Caco-2 (cell line): ENCODE results near the gene PLCG1. TPM values are rescaled to one million over a fixed set of nuclear protein-coding genes. Genes with fewer than 3 reads are reported as not detected.

Experiments
- BruUV-seq: library from RNA; stranded (reverse); fragments of 400-500 nt; replicated peaks from 2 replicates; lab custom pipeline; 2021; lab: Mats Ljungman, UMichigan
- CTCF ChIA-PET: fragments of 300-600 bp; sonication (Branson Sonifier 250); formaldehyde crosslinking; loops from one replicate; lab custom pipeline; 2022; ENCODE audit warnings: antibody characterized with exemption; lab: Charles Lee
- POLR2A ChIA-PET: fragments of 300-600 bp; sonication (Branson Sonifier 250); formaldehyde crosslinking; loops from one replicate; lab custom pipeline; 2022; ENCODE audit warnings: antibody characterized with exemption; lab: Charles Lee
- DNase-seq, 2 experiments: peaks; one replicate each; pipeline versions ENCODE4 v3.0.0 to v3.0.0-alpha.2; 2020 to 2022
- H3K27me3 ChIP-seq: replicated peaks from 2 replicates; pipeline ENCODE4 v1.6.0; 2011; ENCODE audit warnings: low read length; ENCODE audit not compliant: control insufficient read depth, insufficient read depth
- H3K36me3 ChIP-seq: 2 replicates; pipeline ENCODE4 v1.5.1; 2011; ENCODE audit warnings: low read length; ENCODE audit not compliant: control insufficient read depth, insufficient read depth
- H3K4me1 ChIP-seq: fragments of 250-450 bp; sonication (Bioruptor Pico); 2 replicates; pipeline ENCODE4 v1.5.1; 2020; ENCODE audit warnings: mild to moderate bottlenecking
- H3K4me3 ChIP-seq: 2 replicates; pipeline ENCODE4 v1.5.1; 2011; ENCODE audit warnings: low read depth, mild to moderate bottlenecking, control low read depth, low read length
- H3K9me3 ChIP-seq: fragments of 250-450 bp; sonication (Bioruptor Pico); 2 replicates; pipeline ENCODE4 v1.5.1; 2020; ENCODE audit warnings: mild to moderate bottlenecking, moderate library complexity
- H3K27ac Mint-ChIP-seq: one replicate; pipeline ENCODE4 v1.8.0; 2022; ENCODE audit warnings: mixed read lengths; ENCODE audit not compliant: unreplicated experiment
- H3K27me3 Mint-ChIP-seq: one replicate; pipeline ENCODE4 v1.8.0; 2022; ENCODE audit warnings: mixed read lengths; ENCODE audit not compliant: insufficient read depth, unreplicated experiment
- H3K36me3 Mint-ChIP-seq: one replicate; pipeline ENCODE4 v1.8.0; 2022; ENCODE audit warnings: mild to moderate bottlenecking, mixed read lengths; ENCODE audit not compliant: insufficient read depth, unreplicated experiment
- H3K4me1 Mint-ChIP-seq: one replicate; pipeline ENCODE4 v1.8.0; 2022; ENCODE audit warnings: low read depth, mixed read lengths; ENCODE audit not compliant: unreplicated experiment
- H3K4me3 Mint-ChIP-seq: one replicate; pipeline ENCODE4 v1.8.0; 2022; ENCODE audit warnings: mild to moderate bottlenecking, moderate library complexity, mixed read lengths; ENCODE audit not compliant: unreplicated experiment
- H3K9me3 Mint-ChIP-seq: one replicate; pipeline ENCODE4 v1.8.0; 2022; ENCODE audit warnings: mixed read lengths; ENCODE audit not compliant: unreplicated experiment
- intact Hi-C: fragments of 100-400 bp; cut with micrococcal nuclease; formaldehyde crosslinking; loops from one replicate; pipeline ENCODE4 v1.10.0; 2022; ENCODE audit not compliant: unreplicated experiment
- total RNA-seq: library from RNA; stranded (reverse); gene quantifications from 2 replicates; pipeline ENCODE4 v1.2.3, GENCODE V29; 2022
- TF ChIP-seq, protein P1 (sequence below), 2 experiments: fragments of 200-600 bp in 1 of 2; IDR thresholded peaks; 1 replicate in 1 of 2; 2 replicates in 1 of 2; pipeline versions ENCODE4 v1.5.1 to v1.8.0; 2011 to 2022; ENCODE audit warnings: antibody characterized with exemption in 1 of 2, control low read depth in 1 of 2, inconsistent platforms in 1 of 2, low read depth in 1 of 2, low read length in 1 of 2, mild to moderate bottlenecking in 1 of 2, moderate library complexity in 1 of 2; ENCODE audit not compliant: insufficient read depth in 1 of 2, severe bottlenecking in 1 of 2, unreplicated experiment in 1 of 2

PLCG1 gene
- total RNA-seq, 1 experiment from 2014 or later = 196 TPM

- ChIA-PET POLR2A (no interaction called here), CTCF (interaction anchor here (1.1 to 5.5 kb wide), 3 partner anchors 16 to 20 kb away, joined by 4 to 29 read pairs (median 5); no protein-coding TSS in a partner anchor)
- TF ChIP-seq, protein P1, sequence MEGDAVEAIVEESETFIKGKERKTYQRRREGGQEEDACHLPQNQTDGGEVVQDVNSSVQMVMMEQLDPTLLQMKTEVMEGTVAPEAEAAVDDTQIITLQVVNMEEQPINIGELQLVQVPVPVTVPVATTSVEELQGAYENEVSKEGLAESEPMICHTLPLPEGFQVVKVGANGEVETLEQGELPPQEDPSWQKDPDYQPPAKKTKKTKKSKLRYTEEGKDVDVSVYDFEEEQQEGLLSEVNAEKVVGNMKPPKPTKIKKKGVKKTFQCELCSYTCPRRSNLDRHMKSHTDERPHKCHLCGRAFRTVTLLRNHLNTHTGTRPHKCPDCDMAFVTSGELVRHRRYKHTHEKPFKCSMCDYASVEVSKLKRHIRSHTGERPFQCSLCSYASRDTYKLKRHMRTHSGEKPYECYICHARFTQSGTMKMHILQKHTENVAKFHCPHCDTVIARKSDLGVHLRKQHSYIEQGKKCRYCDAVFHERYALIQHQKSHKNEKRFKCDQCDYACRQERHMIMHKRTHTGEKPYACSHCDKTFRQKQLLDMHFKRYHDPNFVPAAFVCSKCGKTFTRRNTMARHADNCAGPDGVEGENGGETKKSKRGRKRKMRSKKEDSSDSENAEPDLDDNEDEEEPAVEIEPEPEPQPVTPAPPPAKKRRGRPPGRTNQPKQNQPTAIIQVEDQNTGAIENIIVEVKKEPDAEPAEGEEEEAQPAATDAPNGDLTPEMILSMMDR (IDR thresholded peaks at IDR 0.05; ENCODE audit: insufficient read depth in 1 of 2, low read depth in 1 of 2, low read length in 1 of 2, severe bottlenecking in 1 of 2, unreplicated experiment in 1 of 2) = no peak
- H3K4me1 Mint-ChIP-seq = peaks cover 30% of the 10 kb centered on the region
- no TSS peak for BruUV-seq
- no peak for DNase-seq
- no peak overlapping the region for H3K4me3 Mint-ChIP-seq
- no peaks in the 10 kb centered on the region for H3K9me3 ChIP-seq
- peaks cover 22% of the 10 kb centered on the region; the same call in 1 of the 2 replicates for H3K4me1 ChIP-seq
- H3K27ac Mint-ChIP-seq = no peak overlapping the region
- no peaks in the 10 kb centered on the region for H3K9me3 Mint-ChIP-seq
- peaks cover 25% of the 10 kb centered on the region for H3K36me3 Mint-ChIP-seq
- H3K4me3 ChIP-seq = no peak overlapping the region
- intact Hi-C loops = no loop called here
- H3K36me3 ChIP-seq = peaks cover 6% of the 10 kb centered on the region
- H3K27me3 ChIP-seq = no peaks in the 10 kb centered on the region
- no peaks in the 10 kb centered on the region for H3K27me3 Mint-ChIP-seq
These were observed 17.9 kb downstream of the PLCG1 start for GRCh38 chr20:41155261-41155660.

- Mint-ChIP-seq H3K4me1 (peaks cover 23% of the 10 kb centered on the region), H3K27me3 (no peaks in the 10 kb centered on the region), H3K9me3 (no peaks in the 10 kb centered on the region), H3K27ac (peak overlapping the region; percentile 68), H3K36me3 (peaks cover 36% of the 10 kb centered on the region), H3K4me3 (peak overlapping the region; percentile 5)
- intact Hi-C loops = no loop called here
- ChIA-PET POLR2A (no interaction called here), CTCF (interaction anchor here (0.8 to 5.5 kb wide), 7 partner anchors 11 to 183 kb away, joined by 3 to 29 read pairs (median 5); partner anchors contain the start of gene LPIN3)
- H3K4me3 ChIP-seq = no peak overlapping the region
- no peaks in the 10 kb centered on the region for H3K27me3 ChIP-seq
- TF ChIP-seq, protein P1 (IDR thresholded peaks at IDR 0.05; ENCODE audit: insufficient read depth in 1 of 2, low read depth in 1 of 2, low read length in 1 of 2, severe bottlenecking in 1 of 2, unreplicated experiment in 1 of 2) = no peak
- no TSS peak for BruUV-seq
- peaks cover 12% of the 10 kb centered on the region for H3K36me3 ChIP-seq
- H3K4me1 ChIP-seq = peaks cover 22% of the 10 kb centered on the region; the same call in 1 of the 2 replicates
- H3K9me3 ChIP-seq = no peaks in the 10 kb centered on the region
- no peak for DNase-seq
These were observed 20.8 kb downstream of the PLCG1 start for GRCh38 chr20:41158082-41158625.

- Histone ChIP-seq H3K4me3 (no peak overlapping the region), H3K36me3 (peaks cover 17% of the 10 kb centered on the region), H3K27me3 (no peaks in the 10 kb centered on the region), H3K4me1 (peaks cover 22% of the 10 kb centered on the region; the same call in 1 of the 2 replicates), H3K9me3 (no peaks in the 10 kb centered on the region)
- CTCF ChIA-PET = interaction anchor here (1.6 to 5.5 kb wide), 2 partner anchors 13 to 193 kb away, joined by 4 to 29 read pairs; no protein-coding TSS in a partner anchor
- Mint-ChIP-seq H3K4me3 (no peak overlapping the region), H3K4me1 (peaks cover 23% of the 10 kb centered on the region), H3K27me3 (no peaks in the 10 kb centered on the region), H3K27ac (peak overlapping the region; percentile 36), H3K36me3 (peaks cover 44% of the 10 kb centered on the region), H3K9me3 (no peaks in the 10 kb centered on the region)
- DNase-seq = no peak
- POLR2A ChIA-PET = no interaction called here
- intact Hi-C loops = no loop called here
- BruUV-seq = no TSS peak
- TF ChIP-seq, protein P1 (IDR thresholded peaks at IDR 0.05; ENCODE audit: insufficient read depth in 1 of 2, low read depth in 1 of 2, low read length in 1 of 2, severe bottlenecking in 1 of 2, unreplicated experiment in 1 of 2) = no peak
These were observed 22.2 kb downstream of the PLCG1 start for GRCh38 chr20:41159547-41159946.
